ENCODE data around the gene KLF16.
"Not testable (repeated sequence)": the region's sequence is repeated elsewhere in the genome, so short reads cannot be mapped to it uniquely, and the experiment has no call there.

KLF16 gene

DNA sequence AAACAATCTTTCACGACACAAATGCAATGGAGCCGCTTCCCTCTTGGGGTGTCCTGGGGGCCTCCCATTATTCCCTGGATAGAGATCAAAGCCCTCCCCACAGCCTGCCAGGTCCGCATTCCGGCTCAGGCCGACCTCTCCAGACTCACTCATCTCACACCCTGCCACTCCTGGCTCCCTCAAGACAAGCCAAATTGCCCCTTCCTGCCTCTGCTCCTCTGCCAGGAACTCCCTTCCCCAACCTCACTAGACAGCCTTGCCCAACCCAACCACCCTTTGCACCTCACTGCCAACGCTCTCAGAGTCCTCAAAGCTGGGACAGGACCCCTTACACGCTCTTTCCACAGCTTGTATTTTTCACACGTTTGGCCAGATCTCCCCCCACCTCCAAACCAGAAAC lies 20.4 kb upstream of the KLF16 start:
- DNase-seq, result peak; percentile 37

DNA sequence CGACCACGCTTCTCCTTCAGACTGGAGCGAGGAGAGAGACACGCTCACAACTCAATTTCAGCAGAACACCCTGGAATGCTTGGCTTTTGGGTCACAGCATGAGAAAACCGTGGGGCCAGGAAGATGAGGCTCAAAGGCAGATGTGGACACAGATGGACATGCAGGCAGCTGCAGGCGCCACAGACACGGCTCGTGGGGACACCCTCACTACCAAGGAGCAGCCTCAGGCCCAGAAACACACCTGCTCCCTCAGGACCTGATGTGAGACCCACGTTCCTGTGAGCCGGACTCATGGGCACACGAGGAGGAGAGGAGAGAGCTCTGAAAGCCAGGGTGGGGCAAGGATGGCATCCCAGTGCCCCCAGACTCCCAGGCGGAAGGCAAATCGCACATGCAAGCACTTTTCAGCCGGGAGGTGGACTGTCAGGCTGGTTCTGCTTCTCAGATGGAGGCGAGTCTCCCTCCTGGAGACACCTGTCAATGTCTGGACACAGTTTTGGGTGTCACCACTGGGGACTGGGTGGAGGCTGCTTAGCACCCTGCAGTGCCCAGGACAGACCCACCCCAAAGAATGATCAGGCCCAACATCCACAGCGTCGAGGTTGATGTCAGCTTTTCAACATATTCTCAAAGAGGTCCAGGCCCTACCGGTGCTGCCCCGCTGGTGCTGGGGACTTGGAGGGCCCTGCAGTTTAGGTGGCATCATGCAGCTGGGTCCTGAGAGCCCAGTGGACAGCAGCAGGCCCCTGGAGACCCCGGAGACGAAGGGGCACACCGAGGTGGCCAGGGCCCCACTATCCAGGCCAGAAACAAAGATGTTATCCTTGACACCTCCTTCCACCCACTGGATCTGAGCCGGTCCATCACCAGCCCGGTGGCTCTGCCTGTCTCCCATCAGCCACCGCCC lies 19.7 kb upstream of the KLF16 start:
- no peak for DNase-seq

DNA sequence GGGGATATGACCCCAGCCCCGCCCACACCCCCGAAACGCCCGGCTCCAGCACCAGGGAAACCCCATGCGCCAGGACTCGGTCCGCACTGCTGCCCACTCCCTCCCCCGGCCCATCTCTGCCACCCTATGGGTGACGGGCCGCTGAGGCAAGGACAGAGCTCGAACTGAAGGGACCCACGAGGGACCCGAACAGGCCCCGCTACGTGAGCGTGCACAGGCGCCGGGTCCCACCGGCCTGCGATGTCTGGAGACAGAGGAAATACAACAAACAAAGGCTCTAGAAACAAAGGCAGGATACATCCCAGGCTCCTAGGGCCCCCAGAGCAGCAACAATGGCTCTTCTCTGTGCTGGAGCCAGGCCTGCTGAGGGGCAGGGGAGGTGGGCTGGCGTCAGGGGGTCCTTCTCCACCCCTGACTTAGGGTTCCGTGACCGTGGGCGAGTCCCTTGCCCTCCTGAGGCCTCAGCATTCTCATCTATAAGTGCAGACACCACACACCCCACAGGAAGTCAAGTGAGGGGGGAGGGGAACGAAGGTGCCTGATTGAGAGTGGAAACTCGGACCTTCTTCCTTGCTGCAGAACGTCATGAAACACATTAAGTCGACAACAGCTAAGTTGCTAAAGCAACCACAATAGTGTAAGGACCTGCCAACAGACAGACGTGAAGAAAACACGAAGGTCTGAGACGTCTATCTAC lies 18.9 kb upstream of the KLF16 start:
- peak; percentile 82 for DNase-seq

- not testable (repeated sequence) for DNase-seq
These were observed 18.2 kb upstream of the KLF16 start for GRCh38 chr19:1881393-1882088.

DNA sequence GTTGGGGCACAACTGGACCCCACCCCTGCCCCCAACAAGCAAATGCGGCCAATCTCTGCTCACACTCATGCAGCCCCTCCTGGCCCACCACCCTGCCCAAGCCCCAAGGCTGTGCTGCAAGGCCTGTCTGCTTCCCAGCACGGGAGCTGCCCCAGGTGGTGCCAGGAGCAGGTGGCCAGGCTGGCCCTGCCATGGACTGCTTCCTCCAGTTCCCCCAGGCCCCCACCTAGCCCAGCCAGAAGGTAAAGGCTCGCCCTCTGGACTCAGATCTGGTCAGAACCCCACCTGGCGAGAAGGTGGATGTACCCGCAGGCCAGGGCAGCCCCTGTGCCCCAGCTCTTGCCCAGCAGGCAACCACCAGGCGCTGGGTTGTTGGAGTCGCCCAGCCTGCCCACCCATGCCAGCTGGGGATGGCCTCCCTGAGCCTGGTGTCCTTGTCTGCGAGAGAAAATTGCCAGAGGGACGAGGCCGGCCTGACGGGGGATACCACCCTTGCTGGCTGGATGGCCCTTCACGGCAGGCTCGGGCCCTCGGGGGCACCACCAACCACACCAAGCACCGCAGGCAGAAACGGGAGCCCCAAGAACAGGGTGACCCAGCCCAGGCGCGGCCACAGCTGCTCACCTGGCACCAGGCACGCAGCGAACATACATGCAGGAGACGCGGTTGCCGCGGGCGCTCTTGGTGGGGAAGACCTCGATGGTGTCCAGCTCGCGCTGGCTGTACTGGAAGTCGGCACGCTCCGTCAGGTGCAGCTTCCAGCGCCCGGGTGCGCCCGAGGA lies 17.4 kb upstream of the KLF16 start:
- DNase-seq, result no peak

DNA sequence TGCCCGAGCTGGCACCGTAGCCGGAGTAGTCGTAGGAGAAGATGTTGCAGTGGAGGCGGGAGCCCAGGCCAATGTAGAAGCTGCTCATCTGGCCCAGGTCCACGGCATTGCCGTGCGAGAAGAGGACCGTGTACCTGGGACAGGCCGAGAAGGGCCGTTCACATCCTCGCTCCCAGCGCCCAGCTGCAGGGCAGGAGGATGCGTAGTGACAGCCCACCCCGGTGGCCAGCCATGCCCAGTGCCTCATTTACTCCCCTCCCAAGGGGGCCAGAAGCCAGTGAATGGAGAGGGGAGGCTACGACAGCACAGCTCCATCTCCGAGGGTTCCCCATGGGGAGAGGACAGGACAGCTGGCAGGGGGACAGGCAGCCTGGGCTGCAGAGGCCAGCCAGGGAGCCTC lies 16.6 kb upstream of the KLF16 start:
- not testable (repeated sequence) for DNase-seq

GRCh38 chr19:1878583-1878982 lies 15.2 kb upstream of the KLF16 start:
- not testable (repeated sequence) for DNase-seq

GRCh38 chr19:1877280-1877660 lies 13.9 kb upstream of the KLF16 start:
- not testable (repeated sequence) for DNase-seq

- DNase-seq, result not testable (repeated sequence)
These were observed 13.3 kb upstream of the KLF16 start for GRCh38 chr19:1876496-1877279.

DNA sequence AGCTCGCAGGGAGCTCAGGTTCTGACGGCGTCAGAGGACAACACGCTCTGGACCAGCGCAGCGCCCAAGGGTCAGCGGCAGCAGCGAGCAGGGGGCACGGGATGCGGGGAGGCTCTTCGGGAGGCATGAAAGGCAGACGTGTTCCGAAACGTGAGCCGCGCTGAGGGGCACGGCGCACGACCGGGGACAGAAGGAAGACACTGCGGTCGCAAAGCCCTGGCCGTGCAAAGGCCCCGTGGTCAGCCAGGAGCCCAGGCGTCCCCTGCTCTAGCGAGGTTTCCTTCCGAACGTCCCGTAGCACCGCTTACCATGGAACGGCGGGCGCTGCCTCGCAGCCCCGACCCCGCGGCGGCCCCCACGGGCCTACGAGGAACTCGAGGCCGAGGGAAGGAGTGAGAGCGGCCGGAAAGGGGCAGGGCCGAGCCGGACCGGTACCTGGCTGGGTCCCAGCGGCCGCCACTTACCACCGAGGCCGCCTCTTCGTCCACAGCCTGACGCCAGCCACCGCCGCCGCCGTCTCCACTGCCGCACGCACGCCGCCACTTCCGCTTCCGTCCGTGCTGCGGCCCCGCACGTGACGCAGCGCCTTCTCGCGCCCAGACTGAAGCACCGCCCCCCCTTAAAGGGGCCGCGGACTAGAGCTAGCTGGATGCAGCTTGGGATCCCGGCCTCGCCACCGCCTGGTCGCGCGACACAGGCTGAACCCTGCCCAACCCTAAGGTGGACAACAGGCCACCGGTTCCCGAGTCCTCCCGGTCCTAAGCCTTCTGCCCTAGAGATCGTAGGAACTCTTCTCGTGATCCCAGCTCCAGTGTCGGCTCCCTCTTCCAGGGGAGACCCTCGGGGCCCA lies 12.5 kb upstream of the KLF16 start:
- DNase-seq, result peak; percentile 90

- DNase-seq, result not testable (repeated sequence)
These were observed 11.9 kb upstream of the KLF16 start for GRCh38 chr19:1875265-1875645.

DNA sequence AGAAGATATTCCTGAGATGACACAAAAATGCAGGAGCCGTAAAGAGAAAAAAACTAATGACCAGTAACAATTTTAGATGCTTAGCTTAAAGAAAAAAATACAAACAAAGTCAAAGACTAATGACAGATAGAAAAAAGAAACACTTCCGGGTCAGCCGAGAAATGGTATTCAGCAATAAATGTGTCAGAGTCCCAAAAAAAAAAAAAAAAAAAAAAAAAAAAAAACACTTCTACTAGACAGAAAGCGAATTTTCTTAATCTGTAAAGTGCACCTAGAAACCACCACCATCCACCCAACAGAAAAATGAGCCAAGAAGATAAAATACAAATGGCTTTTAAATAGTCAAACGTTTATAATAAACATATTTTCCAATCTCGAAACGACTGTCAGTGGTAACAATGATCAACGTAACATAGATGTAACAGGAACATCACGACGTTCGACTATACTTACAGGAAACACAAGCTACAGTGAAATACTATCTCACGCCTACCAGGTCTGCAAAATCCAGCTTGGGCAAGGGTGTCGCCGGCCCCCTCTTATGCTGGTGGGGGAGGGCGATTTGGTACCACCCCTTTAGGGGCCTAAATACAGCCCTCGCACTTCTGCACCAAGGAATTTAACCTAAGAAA lies 11.3 kb upstream of the KLF16 start:
- no peak for DNase-seq

- DNase-seq, result no peak
These were observed 10.4 kb upstream of the KLF16 start for GRCh38 chr19:1873524-1874473.

DNA sequence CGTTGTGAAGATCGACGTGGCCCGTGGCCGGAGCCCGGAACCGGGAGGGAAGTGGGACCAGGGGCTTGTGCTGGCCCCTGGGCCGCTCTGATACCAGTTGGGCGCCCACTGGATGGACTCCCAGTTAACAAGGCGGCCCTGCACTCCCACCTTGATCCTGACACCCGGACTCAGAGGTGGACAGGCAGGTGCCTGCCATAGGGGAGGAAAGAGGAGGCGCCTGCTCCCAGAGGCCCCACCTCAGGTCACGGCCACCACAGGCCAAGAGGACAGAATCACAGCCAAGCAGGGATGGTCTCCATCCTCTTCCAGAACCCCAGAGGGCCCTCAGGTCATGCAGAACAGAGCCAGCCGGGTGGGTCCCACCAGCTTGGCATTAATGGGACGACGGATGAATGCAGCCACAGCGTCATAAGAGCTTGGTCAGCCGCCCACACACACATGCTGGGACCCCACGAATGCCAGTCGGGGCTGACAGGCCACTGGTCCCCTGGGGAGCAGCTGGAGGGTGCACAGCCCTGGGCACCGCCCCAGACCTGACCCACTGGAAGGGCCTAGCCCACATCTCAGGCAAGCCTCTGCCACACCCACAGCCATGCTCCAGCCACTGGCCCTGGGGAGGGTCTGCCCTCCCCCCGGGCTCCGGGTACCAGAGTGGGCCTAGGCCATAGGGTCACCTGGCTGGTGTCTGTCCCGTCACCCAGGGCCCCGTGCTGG lies 9.6 kb upstream of the KLF16 start:
- no peak for DNase-seq

- no peak for DNase-seq
These were observed 8.3 kb upstream of the KLF16 start for GRCh38 chr19:1871630-1872029.

- DNase-seq, result no peak
These were observed 7.8 kb upstream of the KLF16 start for GRCh38 chr19:1871140-1871597.

DNA sequence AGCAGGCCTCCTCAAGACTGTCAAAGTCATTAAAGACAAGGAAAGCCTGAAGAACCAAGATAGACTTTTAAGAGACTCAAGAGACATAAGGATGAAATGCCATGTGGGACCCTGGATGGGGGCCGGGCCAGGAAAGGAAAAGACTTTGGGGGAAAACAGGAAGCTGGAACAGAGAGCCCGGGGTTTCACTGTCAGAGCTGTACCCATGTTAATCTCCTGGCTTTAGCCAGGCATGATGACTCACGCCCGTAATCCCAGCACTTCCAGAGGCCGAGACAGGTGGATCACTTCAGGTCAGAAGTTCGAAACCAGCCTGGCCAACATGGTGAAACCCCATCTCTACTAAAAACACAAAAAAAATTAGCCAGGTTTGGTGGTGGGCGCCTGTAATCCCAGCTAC lies 5.6 kb upstream of the KLF16 start:
- no peak for DNase-seq

- DNase-seq, result no peak
These were observed 4.0 kb upstream of the KLF16 start for GRCh38 chr19:1867349-1867724.
